Measurements from ENCODE around the gene PDE4D.

DNA sequence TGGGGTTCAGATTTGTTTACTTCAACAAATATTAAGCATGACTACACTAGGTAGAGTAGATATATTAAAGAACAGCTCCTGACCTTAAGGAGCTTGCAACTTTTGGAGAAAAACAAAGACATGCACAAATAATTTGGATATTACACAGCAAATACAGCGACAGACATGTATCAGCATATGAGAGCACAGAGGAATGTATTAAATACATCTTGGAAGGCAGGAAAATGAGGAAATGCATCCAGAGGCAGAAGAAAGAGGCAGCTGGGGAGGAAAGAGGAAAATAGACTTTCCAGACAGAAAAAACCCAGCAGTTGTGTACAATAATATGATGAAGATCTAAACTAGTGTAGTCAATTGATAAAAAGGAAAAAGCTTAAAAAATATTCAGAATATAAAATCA is 392.2 kb downstream of the PDE4D start:
- TF ChIP-seq CTCF (IDR thresholded peaks at IDR 0.05) (no peak), POLR2A (IDR thresholded peaks at IDR 0.05) (no peak)

All from esophagus squamous epithelium (tissue), 4 donors.